CD4-positive, alpha-beta memory T cell (primary cell): ENCODE measurements around the gene CES3. TPM values are rescaled to one million over a fixed set of nuclear protein-coding genes. Genes with fewer than 3 reads are reported as not detected.
A peak's percentile ranks its signal among the peaks of the same experiment; 100 is the strongest.

Experiments
- CTCF ChIA-PET: fragments of 350-600 bp; sonication (Branson Sonifier 250); formaldehyde crosslinking; loops from one replicate; lab custom pipeline; 2021; ENCODE audit warnings: inconsistent platforms; ENCODE audit not compliant: partially characterized antibody; lab: Charles Lee
- POLR2A ChIA-PET: fragments of 350-600 bp; sonication (Branson Sonifier 250); formaldehyde crosslinking; loops from one replicate; lab custom pipeline; 2021; ENCODE audit not compliant: partially characterized antibody; lab: Charles Lee
- DNase-seq, 5 donors: peaks; one replicate each; pipeline versions ENCODE4 v3.0.0 to v3.0.0-alpha.2; 2020 to 2022; ENCODE audit warnings: mixed read lengths in 1 of 5
- H3K27ac ChIP-seq: one replicate; pipeline ENCODE4 v1.7.0; 2013; ENCODE audit warnings: low read depth, low read length
- H3K27me3 ChIP-seq: 2 replicates; pipeline ENCODE4 v1.7.0; 2013; ENCODE audit warnings: mild to moderate bottlenecking, low read length, moderate library complexity; ENCODE audit not compliant: insufficient read depth
- H3K36me3 ChIP-seq: 2 replicates; pipeline ENCODE4 v1.7.0; 2013; ENCODE audit warnings: mild to moderate bottlenecking, low read length, moderate library complexity; ENCODE audit not compliant: insufficient read depth
- H3K4me1 ChIP-seq: 2 replicates; pipeline ENCODE4 v1.7.0; 2013; ENCODE audit warnings: mild to moderate bottlenecking, low read length, moderate library complexity; ENCODE audit not compliant: insufficient read depth
- H3K4me3 ChIP-seq, 2 donors: one replicate each; pipeline ENCODE4 v1.7.0; 2013; ENCODE audit warnings: low read length in 2 of 2, mild to moderate bottlenecking in 1 of 2
- H3K9me3 ChIP-seq, 2 donors: one replicate each; pipeline ENCODE4 v1.7.0; 2013; ENCODE audit warnings: low read length in 2 of 2, control low read depth in 1 of 2; ENCODE audit not compliant: control insufficient read depth in 1 of 2
- H3K27ac Mint-ChIP-seq, 7 donors: one replicate each; pipeline ENCODE4 v1.8.0; 2020 to 2021; ENCODE audit warnings: mixed read lengths in 7 of 7, mild to moderate bottlenecking in 6 of 7, inconsistent platforms in 3 of 7, moderate library complexity in 3 of 7
- H3K27me3 Mint-ChIP-seq, 2 donors: one replicate each; pipeline ENCODE4 v1.8.0; 2020 to 2021; ENCODE audit warnings: mixed read lengths in 2 of 2
- H3K36me3 Mint-ChIP-seq, 2 donors: one replicate each; pipeline ENCODE4 v1.8.0; 2020 to 2021; ENCODE audit warnings: mixed read lengths in 2 of 2, inconsistent platforms in 1 of 2, mild to moderate bottlenecking in 1 of 2
- H3K4me1 Mint-ChIP-seq, 4 donors: one replicate each; pipeline ENCODE4 v1.8.0; 2020 to 2021; ENCODE audit warnings: mixed read lengths in 4 of 4, mild to moderate bottlenecking in 1 of 4
- H3K4me3 Mint-ChIP-seq, 8 donors: one replicate each; pipeline ENCODE4 v1.8.0; 2020 to 2021; ENCODE audit warnings: mixed read lengths in 8 of 8, mild to moderate bottlenecking in 7 of 8, moderate library complexity in 6 of 8, inconsistent platforms in 3 of 8
- H3K9me3 Mint-ChIP-seq, 8 donors: one replicate each; pipeline ENCODE4 v1.8.0; 2020 to 2021; ENCODE audit warnings: mixed read lengths in 8 of 8, mild to moderate bottlenecking in 5 of 8, inconsistent platforms in 3 of 8, moderate library complexity in 1 of 8
- intact Hi-C: fragments of 100-400 bp; cut with micrococcal nuclease; formaldehyde crosslinking; loops from one replicate; pipeline ENCODE4 v1.15.1; 2023
- polyA plus RNA-seq, 2 donors: library from polyadenylated mRNA; unstranded; fragments of 300-500 nt; fragmentation: Illumina TruSeq; gene quantifications; one replicate each; pipeline ENCODE4 v1.2.3, GENCODE V29; 2021
- total RNA-seq, 2 experiments: library from RNA; stranded (reverse); gene quantifications; one replicate each; pipeline ENCODE4 v1.2.3, GENCODE V29; 2021

The CES3 gene
- total and polyA plus RNA-seq, 4 experiments from 2014 or later: 0.32 to 0.61 TPM; not detected in 2

- peaks cover 16 to 17% of the 10 kb centered on the region in 2 donors for H3K27me3 Mint-ChIP-seq
- ChIA-PET CTCF (interaction anchor here (2.5 kb wide), 1 partner anchor 239 kb away, joined by 8 read pairs; no protein-coding TSS in a partner anchor), POLR2A (no interaction called here)
- peak in 1 of 5 donors; percentile 8 for DNase-seq
- no peak overlapping the region for H3K27ac ChIP-seq
- H3K9me3 ChIP-seq: no peaks in the 10 kb centered on the region
- no peak overlapping the region for H3K4me3 ChIP-seq
- peaks cover 9 to 24% (median 13%) of the 10 kb centered on the region in 4 donors for H3K4me1 Mint-ChIP-seq
- peaks cover 16% of the 10 kb centered on the region for H3K27me3 ChIP-seq
- H3K9me3 Mint-ChIP-seq: no peaks in the 10 kb centered on the region
- H3K4me3 Mint-ChIP-seq: no peak overlapping the region
- H3K4me1 ChIP-seq: peaks cover 11% of the 10 kb centered on the region
- H3K36me3 Mint-ChIP-seq: peaks cover 16 to 26% of the 10 kb centered on the region in 2 donors
- peaks cover 32% of the 10 kb centered on the region for H3K36me3 ChIP-seq
- H3K27ac Mint-ChIP-seq: no peak overlapping the region
- intact Hi-C loops: loop anchor here (2.0 kb wide), 1 partner anchor 215 kb away; no protein-coding TSS in a partner anchor
Measured at GRCh38 chr16:66945939-66946338, 15.1 kb upstream of the CES3 start.

- POLR2A ChIA-PET: no interaction called here
Measured at GRCh38 chr16:66946541-66946940, 14.5 kb upstream of the CES3 start.

GRCh38 chr16:66946974-66947301, 14.1 kb upstream of the CES3 start:
- POLR2A ChIA-PET: interaction anchor here (1.4 kb wide), 1 partner anchor 13 kb away, joined by 6 read pairs; the partner anchor contains the start of gene CIAO2B
- Mint-ChIP-seq H3K27ac (peak overlapping the region in 4 of 7 donors; percentile 23 to 79 (median 52)), H3K9me3 (peaks cover 0 to 8% (median 4%) of the 10 kb centered on the region in 8 donors), H3K27me3 (peaks cover 24 to 25% of the 10 kb centered on the region in 2 donors), H3K4me3 (peak overlapping the region; percentile 86 to 96 (median 90)), H3K36me3 (peaks cover 15 to 19% of the 10 kb centered on the region in 2 donors), H3K4me1 (peaks cover 9 to 24% (median 13%) of the 10 kb centered on the region in 4 donors)
- Histone ChIP-seq H3K36me3 (peaks cover 22% of the 10 kb centered on the region), H3K9me3 (no peaks in the 10 kb centered on the region), H3K4me3 (no peak overlapping the region), H3K27ac (no peak overlapping the region), H3K27me3 (peaks cover 16% of the 10 kb centered on the region), H3K4me1 (peaks cover 11% of the 10 kb centered on the region)
- CTCF ChIA-PET: interaction anchor here (0.7 to 2.5 kb wide), 3 partner anchors 25 to 238 kb away, joined by 3 to 8 read pairs (median 4); no protein-coding TSS in a partner anchor
- DNase-seq: no peak
- intact Hi-C loops: loop anchor here (2.0 kb wide), 1 partner anchor 214 kb away; no protein-coding TSS in a partner anchor

More at GRCh38 chr16:66946541-66946940, 14.5 kb upstream of the CES3 start:
- Mint-ChIP-seq H3K4me3 (peak overlapping the region in 1 of 8 donors; percentile 3), H3K4me1 (peaks cover 9 to 24% (median 13%) of the 10 kb centered on the region in 4 donors), H3K36me3 (peaks cover 13 to 21% of the 10 kb centered on the region in 2 donors), H3K27ac (no peak overlapping the region), H3K9me3 (peaks cover 0 to 5% (median 2%) of the 10 kb centered on the region in 8 donors), H3K27me3 (peaks cover 20 to 21% of the 10 kb centered on the region in 2 donors)
- CTCF ChIA-PET: interaction anchor here (2.5 kb wide), 1 partner anchor 239 kb away, joined by 8 read pairs; no protein-coding TSS in a partner anchor
- Histone ChIP-seq H3K9me3 (no peaks in the 10 kb centered on the region), H3K4me3 (no peak overlapping the region), H3K27me3 (peaks cover 16% of the 10 kb centered on the region), H3K4me1 (peaks cover 11% of the 10 kb centered on the region), H3K27ac (no peak overlapping the region), H3K36me3 (peaks cover 26% of the 10 kb centered on the region)
- intact Hi-C loops: loop anchor here (2.0 kb wide), 1 partner anchor 214 kb away; no protein-coding TSS in a partner anchor
- peak in 1 of 5 donors; percentile 9 for DNase-seq

GRCh38 chr16:66947302-66948065, 13.6 kb upstream of the CES3 start:
- Mint-ChIP-seq H3K4me3 (peak overlapping the region; percentile 86 to 96 (median 90)), H3K27me3 (peaks cover 26 to 27% of the 10 kb centered on the region in 2 donors), H3K4me1 (peaks cover 9 to 24% (median 13%) of the 10 kb centered on the region in 4 donors), H3K9me3 (peaks cover 0 to 8% (median 4%) of the 10 kb centered on the region in 8 donors), H3K36me3 (peaks cover 10 to 13% of the 10 kb centered on the region in 2 donors), H3K27ac (peak overlapping the region in 6 of 7 donors; percentile 10 to 79 (median 39))
- ChIA-PET POLR2A (interaction anchor here (0.6 to 1.4 kb wide), 2 partner anchors 14 to 271 kb away, joined by 3 to 6 read pairs; partner anchors contain the start of gene CIAO2B), CTCF (interaction anchor here (0.7 to 2.5 kb wide), 5 partner anchors 9 to 238 kb away, joined by 3 to 8 read pairs (median 4); no protein-coding TSS in a partner anchor)
- peak; percentile 77 to 83 (median 81) for DNase-seq
- peaks cover 16% of the 10 kb centered on the region for H3K36me3 ChIP-seq
- peaks cover 11% of the 10 kb centered on the region for H3K4me1 ChIP-seq
- no peaks in the 10 kb centered on the region for H3K9me3 ChIP-seq
- intact Hi-C loops: loop anchor here (2.0 kb wide), 1 partner anchor 213 kb away; no protein-coding TSS in a partner anchor
- H3K4me3 ChIP-seq: peak overlapping the region in 1 of 2 donors; percentile 60
- H3K27me3 ChIP-seq: peaks cover 16% of the 10 kb centered on the region
- no peak overlapping the region for H3K27ac ChIP-seq

- peaks cover 9 to 24% (median 13%) of the 10 kb centered on the region in 4 donors for H3K4me1 Mint-ChIP-seq
- H3K9me3 ChIP-seq: no peaks in the 10 kb centered on the region
- H3K4me1 ChIP-seq: peaks cover 11% of the 10 kb centered on the region
- H3K27me3 ChIP-seq: peaks cover 16% of the 10 kb centered on the region
- DNase-seq: peak in 1 of 5 donors; percentile 33
- H3K4me3 Mint-ChIP-seq: peak overlapping the region; percentile 86 to 96 (median 90)
- H3K27ac Mint-ChIP-seq: peak overlapping the region in 2 of 7 donors; percentile 88 to 89
- H3K9me3 Mint-ChIP-seq: peaks cover 0 to 8% (median 4%) of the 10 kb centered on the region in 8 donors
- peaks cover 30 to 34% of the 10 kb centered on the region in 2 donors for H3K27me3 Mint-ChIP-seq
- ChIA-PET POLR2A (interaction anchor here (1.4 kb wide), 1 partner anchor 14 kb away, joined by 6 read pairs; the partner anchor contains the start of gene CIAO2B), CTCF (interaction anchor here (1.2 kb wide), 1 partner anchor 10 kb away, joined by 6 read pairs; no protein-coding TSS in a partner anchor)
- intact Hi-C loops: no loop called here
- no peak overlapping the region for H3K27ac ChIP-seq
- peak overlapping the region; percentile 42 to 60 for H3K4me3 ChIP-seq
- H3K36me3 ChIP-seq: peaks cover 8% of the 10 kb centered on the region
- H3K36me3 Mint-ChIP-seq: peaks cover 5 to 7% of the 10 kb centered on the region in 2 donors
Measured at GRCh38 chr16:66948134-66948836, 12.8 kb upstream of the CES3 start.

GRCh38 chr16:66948837-66949225, 12.2 kb upstream of the CES3 start:
- ChIA-PET CTCF (no interaction called here), POLR2A (no interaction called here)
- Mint-ChIP-seq H3K36me3 (peaks cover 5 to 7% of the 10 kb centered on the region in 2 donors), H3K27me3 (peaks cover 31 to 37% of the 10 kb centered on the region in 2 donors), H3K4me3 (peak overlapping the region; percentile 86 to 96 (median 90)), H3K9me3 (peaks cover 0 to 8% (median 4%) of the 10 kb centered on the region in 8 donors), H3K27ac (no peak overlapping the region), H3K4me1 (peaks cover 9 to 24% (median 13%) of the 10 kb centered on the region in 4 donors)
- DNase-seq: no peak
- Histone ChIP-seq H3K4me3 (no peak overlapping the region), H3K27me3 (peaks cover 16% of the 10 kb centered on the region), H3K4me1 (peaks cover 11% of the 10 kb centered on the region), H3K9me3 (no peaks in the 10 kb centered on the region), H3K27ac (no peak overlapping the region), H3K36me3 (peaks cover 3% of the 10 kb centered on the region)
- intact Hi-C loops: no loop called here
